ENCODE data around the gene EYS. TPM values are rescaled to one million over a fixed set of nuclear protein-coding genes. Genes with fewer than 3 reads are reported as not detected.

Gene EYS
- polyA plus RNA-seq, 2 of the 4 experiments (the other 2 are of a cell fraction), result 0.03 to 0.06 TPM

DNA sequence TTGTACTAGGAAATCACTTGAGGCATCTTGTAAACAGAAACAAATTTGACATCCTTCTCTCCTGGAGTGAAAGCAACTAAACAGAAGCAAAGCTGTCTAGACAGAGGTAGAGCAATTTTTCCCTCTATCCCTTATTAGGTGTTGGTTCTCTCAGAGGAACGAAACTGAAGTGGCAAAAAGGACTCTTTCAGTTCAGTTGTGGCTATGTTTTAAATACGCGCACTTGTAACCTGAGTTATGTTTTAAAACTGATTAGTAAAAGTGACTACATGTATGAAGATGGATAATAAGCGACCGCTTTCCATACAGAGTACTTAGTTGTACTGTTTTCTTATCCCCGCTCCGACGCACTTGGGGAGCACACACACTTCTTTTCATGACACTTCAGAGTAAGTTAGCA lies 1520.4 kb downstream of the EYS start:
- DNase-seq (ENCODE audit: low read depth in 1 of 2, low spot score in 1 of 2), result no peak
- CTCF ChIA-PET, result no interaction called here
- H3K9me3 ChIP-seq, result no peaks in the 10 kb centered on the region
- H3K4me2 ChIP-seq, result no peak overlapping the region
- no peak for TF ChIP-seq TP53 (CRISPR knock-in tag; IDR thresholded peaks at IDR 0.05)
- no peak for TF ChIP-seq NFE2L2 (conservative IDR thresholded peaks at IDR 0.05; ENCODE audit: low read length)
- no peak for TF ChIP-seq MYC (IDR thresholded peaks at IDR 0.05; ENCODE audit: borderline replicate concordance, low read length)
- ATAC-seq, result no peak
- WGBS (ENCODE audit: missing lambda C conversion rate), result 84% methylated on average over 8 of the region's 8 CpGs
- POLR2A ChIA-PET, result no interaction called here
- FAIRE-seq, result no peak
- no peaks in the 10 kb centered on the region for H3K4me1 ChIP-seq
- no peak overlapping the region for H3K4me3 ChIP-seq
- H3K27ac ChIP-seq, result no peak overlapping the region

- POLR2A ChIA-PET, result no interaction called here
- TF ChIP-seq HEYL (CRISPR knock-in tag; IDR thresholded peaks at IDR 0.05) (no peak), TFCP2L1 (CRISPR knock-in tag; IDR thresholded peaks at IDR 0.05) (no peak), EHMT2 (IDR thresholded peaks at IDR 0.05; ENCODE audit: low read depth) (no peak), CHD2 (IDR thresholded peaks at IDR 0.05; ENCODE audit: low read length, partially characterized antibody) (no peak), CTCF (IDR thresholded peaks at IDR 0.05) (no peak), PHF8 (IDR thresholded peaks at IDR 0.05; ENCODE audit: borderline replicate concordance, low read depth) (no peak), KDM5A (IDR thresholded peaks at IDR 0.05) (no peak), MAFK (IDR thresholded peaks at IDR 0.05; ENCODE audit: partially characterized antibody) (no peak), NPAS2 (CRISPR knock-in tag; IDR thresholded peaks at IDR 0.05; ENCODE audit: borderline replicate concordance) (no peak), FOXS1 (CRISPR knock-in tag; IDR thresholded peaks at IDR 0.05) (no peak)
- H3K4me1 ChIP-seq, result no peaks in the 10 kb centered on the region
- DNase-seq (ENCODE audit: low read depth in 1 of 2, low spot score in 1 of 2) (no peak), ATAC-seq (no peak), FAIRE-seq (no peak)
- WGBS (ENCODE audit: missing lambda C conversion rate), result 49% methylated on average over 5 of the region's 5 CpGs
- no peak overlapping the region for H3K4me3 ChIP-seq
- no peak overlapping the region for H3K27ac ChIP-seq
- no peaks in the 10 kb centered on the region for H3K9me3 ChIP-seq
- H3K4me2 ChIP-seq, result no peak overlapping the region
- CTCF ChIA-PET, result interaction anchor here (0.6 kb wide), 1 partner anchor 34 kb away, joined by 3 read pairs; no protein-coding TSS in a partner anchor
Observed at GRCh38 chr6:64185621-64186020, 1521.4 kb downstream of the EYS start.

DNA sequence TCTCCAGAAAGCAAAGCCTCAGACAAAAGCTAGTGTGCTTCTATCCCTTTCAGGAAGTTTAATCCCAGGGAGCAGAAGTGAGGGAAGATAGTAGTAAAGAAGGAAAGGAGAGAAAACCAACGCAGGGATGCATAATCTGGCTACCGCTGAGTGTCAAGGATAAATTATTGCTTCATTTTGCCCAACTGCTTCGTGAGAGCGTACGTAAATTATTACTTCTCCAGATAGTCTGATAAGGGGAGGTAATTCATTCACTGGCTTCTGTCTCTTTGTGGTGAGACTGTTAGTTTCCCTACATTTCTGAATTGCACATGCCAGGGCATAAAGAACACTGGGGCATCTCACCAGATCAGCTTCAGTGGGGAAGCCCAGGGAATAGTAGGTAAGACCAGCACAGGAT lies 1531.7 kb downstream of the EYS start:
- no peak for DNase-seq (ENCODE audit: low read depth in 1 of 2, low spot score in 1 of 2)
- H3K4me3 ChIP-seq, result no peak overlapping the region
- H3K4me1 ChIP-seq, result no peaks in the 10 kb centered on the region
- WGBS (ENCODE audit: missing lambda C conversion rate), result 69% methylated on average over 5 of the region's 5 CpGs
- TF ChIP-seq MAFK (IDR thresholded peaks at IDR 0.05; ENCODE audit: partially characterized antibody), result no peak
- no peak for TF ChIP-seq HDAC2 (IDR thresholded peaks at IDR 0.05)
- no peak for TF ChIP-seq ESRRA (IDR thresholded peaks at IDR 0.05; ENCODE audit: borderline replicate concordance, low read length)
- TF ChIP-seq, protein P1, sequence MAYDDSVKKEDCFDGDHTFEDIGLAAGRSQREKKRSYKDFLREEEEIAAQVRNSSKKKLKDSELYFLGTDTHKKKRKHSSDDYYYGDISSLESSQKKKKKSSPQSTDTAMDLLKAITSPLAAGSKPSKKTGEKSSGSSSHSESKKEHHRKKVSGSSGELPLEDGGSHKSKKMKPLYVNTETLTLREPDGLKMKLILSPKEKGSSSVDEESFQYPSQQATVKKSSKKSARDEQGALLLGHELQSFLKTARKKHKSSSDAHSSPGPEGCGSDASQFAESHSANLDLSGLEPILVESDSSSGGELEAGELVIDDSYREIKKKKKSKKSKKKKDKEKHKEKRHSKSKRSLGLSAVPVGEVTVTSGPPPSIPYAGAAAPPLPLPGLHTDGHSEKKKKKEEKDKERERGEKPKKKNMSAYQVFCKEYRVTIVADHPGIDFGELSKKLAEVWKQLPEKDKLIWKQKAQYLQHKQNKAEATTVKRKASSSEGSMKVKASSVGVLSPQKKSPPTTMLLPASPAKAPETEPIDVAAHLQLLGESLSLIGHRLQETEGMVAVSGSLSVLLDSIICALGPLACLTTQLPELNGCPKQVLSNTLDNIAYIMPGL (CRISPR knock-in tag; IDR thresholded peaks at IDR 0.05; ENCODE audit: borderline replicate concordance), result no peak
- no peak for TF ChIP-seq JUN (IDR thresholded peaks at IDR 0.05)
- TF ChIP-seq RAD21 (conservative IDR thresholded peaks at IDR 0.05 in 1 of 2, IDR thresholded peaks at IDR 0.05 in 1 of 2), result no peak
- TF ChIP-seq HOXB5 (CRISPR knock-in tag; IDR thresholded peaks at IDR 0.05), result no peak
- no peak for TF ChIP-seq MYC (IDR thresholded peaks at IDR 0.05; ENCODE audit: borderline replicate concordance, low read length)
- TF ChIP-seq CEBPB (IDR thresholded peaks at IDR 0.05), result no peak
- TF ChIP-seq CHD2 (IDR thresholded peaks at IDR 0.05; ENCODE audit: low read length, partially characterized antibody), result no peak
- no peak for TF ChIP-seq NPAS2 (CRISPR knock-in tag; IDR thresholded peaks at IDR 0.05; ENCODE audit: borderline replicate concordance)
- TF ChIP-seq, protein P2, sequence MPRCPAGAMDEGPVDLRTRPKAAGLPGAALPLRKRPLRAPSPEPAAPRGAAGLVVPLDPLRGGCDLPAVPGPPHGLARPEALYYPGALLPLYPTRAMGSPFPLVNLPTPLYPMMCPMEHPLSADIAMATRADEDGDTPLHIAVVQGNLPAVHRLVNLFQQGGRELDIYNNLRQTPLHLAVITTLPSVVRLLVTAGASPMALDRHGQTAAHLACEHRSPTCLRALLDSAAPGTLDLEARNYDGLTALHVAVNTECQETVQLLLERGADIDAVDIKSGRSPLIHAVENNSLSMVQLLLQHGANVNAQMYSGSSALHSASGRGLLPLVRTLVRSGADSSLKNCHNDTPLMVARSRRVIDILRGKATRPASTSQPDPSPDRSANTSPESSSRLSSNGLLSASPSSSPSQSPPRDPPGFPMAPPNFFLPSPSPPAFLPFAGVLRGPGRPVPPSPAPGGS (IDR thresholded peaks at IDR 0.05), result no peak
- no peak for TF ChIP-seq CHD4 (IDR thresholded peaks at IDR 0.05; ENCODE audit: borderline replicate concordance)
- TF ChIP-seq POLR2A (IDR thresholded peaks at IDR 0.05; ENCODE audit: low read length), result no peak
- H3K4me2 ChIP-seq, result no peak overlapping the region
- no peak for ATAC-seq
- ChIA-PET POLR2A (no interaction called here), CTCF (no interaction called here)
- no peaks in the 10 kb centered on the region for H3K9me3 ChIP-seq
- no peak overlapping the region for H3K27ac ChIP-seq
- FAIRE-seq, result no peak

Data from A549 (cell line).